ENCODE data around the gene IGSF3. TPM values are rescaled to one million over a fixed set of nuclear protein-coding genes. Genes with fewer than 3 reads are reported as not detected.

The IGSF3 gene
- total and polyA plus RNA-seq, 2 donors (not counting 1 experiment from before 2014, with no cell fraction given) = under 0.01 to 0.02 TPM

DNA sequence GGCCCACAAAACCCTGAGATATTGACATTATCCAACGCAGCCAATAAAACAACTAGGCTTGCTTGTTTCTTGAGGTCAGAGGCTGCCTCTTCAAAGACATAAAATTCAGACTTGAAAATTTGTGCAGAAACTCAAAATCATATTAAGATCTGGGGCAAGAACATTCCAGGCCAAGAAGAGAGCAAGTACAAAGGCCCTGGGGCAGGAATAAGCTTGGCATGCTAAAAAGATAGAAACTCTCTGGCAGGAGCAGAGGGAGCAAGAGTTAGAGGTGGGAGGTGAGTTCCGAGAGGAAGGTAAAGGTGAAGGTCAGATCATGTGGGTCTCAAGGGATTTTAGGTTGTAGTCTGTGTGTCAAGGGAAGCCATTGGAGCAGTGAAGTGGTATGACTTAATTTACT, 8.8 kb upstream of the IGSF3 start:
- no peak overlapping the region for H3K9ac ChIP-seq (ENCODE audit: insufficient read depth, low read length)
- no peaks in the 10 kb centered on the region for H4K20me1 ChIP-seq (ENCODE audit: control insufficient read depth, extremely low read depth, insufficient read depth, low read length)
- H3K27ac ChIP-seq (ENCODE audit: insufficient read depth, low read length) = no peak overlapping the region
- no peaks in the 10 kb centered on the region for H3K36me3 ChIP-seq (ENCODE audit: control insufficient read depth, insufficient read depth, low read length)
- H3K27me3 ChIP-seq (ENCODE audit: control insufficient read depth, insufficient read depth, low read length) = no peaks in the 10 kb centered on the region
- no peaks in the 10 kb centered on the region for H3K4me1 ChIP-seq (ENCODE audit: control insufficient read depth, extremely low read depth, insufficient read depth, low read length)
- DNase-seq (ENCODE audit: low read depth in 2 of 2) = no peak
- no peaks in the 10 kb centered on the region for H3K79me2 ChIP-seq (ENCODE audit: control insufficient read depth, insufficient read depth, low read length)
- no peak for TF ChIP-seq EZH2 (IDR thresholded peaks at IDR 0.05; ENCODE audit: low read length, missing control alignments)
- TF ChIP-seq, protein P1, sequence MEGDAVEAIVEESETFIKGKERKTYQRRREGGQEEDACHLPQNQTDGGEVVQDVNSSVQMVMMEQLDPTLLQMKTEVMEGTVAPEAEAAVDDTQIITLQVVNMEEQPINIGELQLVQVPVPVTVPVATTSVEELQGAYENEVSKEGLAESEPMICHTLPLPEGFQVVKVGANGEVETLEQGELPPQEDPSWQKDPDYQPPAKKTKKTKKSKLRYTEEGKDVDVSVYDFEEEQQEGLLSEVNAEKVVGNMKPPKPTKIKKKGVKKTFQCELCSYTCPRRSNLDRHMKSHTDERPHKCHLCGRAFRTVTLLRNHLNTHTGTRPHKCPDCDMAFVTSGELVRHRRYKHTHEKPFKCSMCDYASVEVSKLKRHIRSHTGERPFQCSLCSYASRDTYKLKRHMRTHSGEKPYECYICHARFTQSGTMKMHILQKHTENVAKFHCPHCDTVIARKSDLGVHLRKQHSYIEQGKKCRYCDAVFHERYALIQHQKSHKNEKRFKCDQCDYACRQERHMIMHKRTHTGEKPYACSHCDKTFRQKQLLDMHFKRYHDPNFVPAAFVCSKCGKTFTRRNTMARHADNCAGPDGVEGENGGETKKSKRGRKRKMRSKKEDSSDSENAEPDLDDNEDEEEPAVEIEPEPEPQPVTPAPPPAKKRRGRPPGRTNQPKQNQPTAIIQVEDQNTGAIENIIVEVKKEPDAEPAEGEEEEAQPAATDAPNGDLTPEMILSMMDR (conservative IDR thresholded peaks at IDR 0.05 in 1 of 2, IDR thresholded peaks at IDR 0.05 in 1 of 2; ENCODE audit: low read depth in 1 of 2, low read length in 2 of 2) = no peak
- no peak overlapping the region for H2AFZ ChIP-seq (ENCODE audit: low read length)
- no peaks in the 10 kb centered on the region for H3K9me3 ChIP-seq (ENCODE audit: control insufficient read depth, insufficient read depth, low read depth, low read length)
- no peak overlapping the region for H3K4me2 ChIP-seq (ENCODE audit: extremely low read depth, insufficient read depth, low read length)
- no peak overlapping the region for H3K4me3 ChIP-seq (replicated peaks in 1 of 4; ENCODE audit: control extremely low read depth in 1 of 4, insufficient read depth in 1 of 4, low read depth in 3 of 4, low read length in 4 of 4)

DNA sequence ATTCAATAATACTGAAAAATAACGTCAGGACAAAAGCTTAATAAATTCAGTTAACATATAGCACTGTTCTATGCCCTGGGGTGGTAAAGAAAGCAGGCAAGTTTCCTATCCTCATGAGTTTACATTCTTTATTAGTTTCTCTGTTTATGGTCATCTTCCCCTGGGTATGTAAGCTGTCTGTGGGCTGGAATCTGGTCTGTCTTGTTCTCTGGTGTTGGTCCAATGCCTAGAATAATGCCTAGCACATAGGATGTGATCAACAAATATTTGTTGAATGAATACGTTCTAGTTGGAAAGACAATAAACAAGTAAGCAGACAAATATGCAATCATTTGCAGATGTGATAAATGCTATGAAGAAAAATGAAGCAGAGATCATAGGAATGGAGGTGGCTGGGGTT, 7.2 kb upstream of the IGSF3 start:
- H2AFZ ChIP-seq (ENCODE audit: low read length) = no peak overlapping the region
- no peak for TF ChIP-seq EZH2 (IDR thresholded peaks at IDR 0.05; ENCODE audit: low read length, missing control alignments)
- TF ChIP-seq, protein P1 (conservative IDR thresholded peaks at IDR 0.05 in 1 of 2, IDR thresholded peaks at IDR 0.05 in 1 of 2; ENCODE audit: low read depth in 1 of 2, low read length in 2 of 2) = no peak
- H3K4me1 ChIP-seq (ENCODE audit: control insufficient read depth, extremely low read depth, insufficient read depth, low read length) = no peaks in the 10 kb centered on the region
- H3K9me3 ChIP-seq (ENCODE audit: control insufficient read depth, insufficient read depth, low read depth, low read length) = no peaks in the 10 kb centered on the region
- H3K4me2 ChIP-seq (ENCODE audit: extremely low read depth, insufficient read depth, low read length) = no peak overlapping the region
- no peak overlapping the region for H3K27ac ChIP-seq (ENCODE audit: insufficient read depth, low read length)
- H3K36me3 ChIP-seq (ENCODE audit: control insufficient read depth, insufficient read depth, low read length) = no peaks in the 10 kb centered on the region
- H3K4me3 ChIP-seq (replicated peaks in 1 of 4; ENCODE audit: control extremely low read depth in 1 of 4, insufficient read depth in 1 of 4, low read depth in 3 of 4, low read length in 4 of 4) = no peak overlapping the region
- no peak for DNase-seq (ENCODE audit: low read depth in 2 of 2)
- no peaks in the 10 kb centered on the region for H3K79me2 ChIP-seq (ENCODE audit: control insufficient read depth, insufficient read depth, low read length)
- H4K20me1 ChIP-seq (ENCODE audit: control insufficient read depth, extremely low read depth, insufficient read depth, low read length) = no peaks in the 10 kb centered on the region
- no peaks in the 10 kb centered on the region for H3K27me3 ChIP-seq (ENCODE audit: control insufficient read depth, insufficient read depth, low read length)
- H3K9ac ChIP-seq (ENCODE audit: insufficient read depth, low read length) = no peak overlapping the region

DNA sequence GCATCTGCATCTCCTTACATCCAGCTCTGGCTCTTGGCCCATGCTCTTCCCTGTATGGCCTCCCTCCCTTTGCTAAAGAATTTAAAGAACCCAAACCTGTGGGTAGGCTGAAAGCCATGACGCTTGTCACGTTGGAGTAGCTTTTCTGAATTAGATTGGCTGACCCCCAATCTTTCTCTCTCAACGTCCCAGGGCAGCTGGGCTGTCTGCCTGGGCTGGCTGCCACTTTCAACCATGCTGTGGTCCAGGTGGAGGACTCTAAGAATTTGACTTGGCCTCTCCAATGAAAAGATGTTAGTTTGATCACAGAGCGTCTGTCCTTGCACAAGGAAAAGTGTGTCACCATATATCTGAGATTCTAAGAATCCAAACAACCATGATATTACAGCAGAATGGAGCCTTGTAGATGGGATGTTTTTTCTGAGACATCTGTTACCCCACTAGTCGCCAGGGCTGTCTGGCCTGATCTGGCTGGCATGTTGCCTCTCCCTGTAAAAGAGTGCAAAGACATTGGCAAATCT, 6.5 kb upstream of the IGSF3 start:
- Histone ChIP-seq H3K27ac (ENCODE audit: insufficient read depth, low read length) (no peak overlapping the region), H4K20me1 (ENCODE audit: control insufficient read depth, extremely low read depth, insufficient read depth, low read length) (no peaks in the 10 kb centered on the region), H3K79me2 (ENCODE audit: control insufficient read depth, insufficient read depth, low read length) (no peaks in the 10 kb centered on the region), H3K9me3 (ENCODE audit: control insufficient read depth, insufficient read depth, low read depth, low read length) (no peaks in the 10 kb centered on the region), H3K9ac (ENCODE audit: insufficient read depth, low read length) (no peak overlapping the region), H3K27me3 (ENCODE audit: control insufficient read depth, insufficient read depth, low read length) (no peaks in the 10 kb centered on the region), H2AFZ (ENCODE audit: low read length) (no peak overlapping the region), H3K36me3 (ENCODE audit: control insufficient read depth, insufficient read depth, low read length) (no peaks in the 10 kb centered on the region), H3K4me2 (ENCODE audit: extremely low read depth, insufficient read depth, low read length) (no peak overlapping the region), H3K4me3 (replicated peaks in 1 of 4; ENCODE audit: control extremely low read depth in 1 of 4, insufficient read depth in 1 of 4, low read depth in 3 of 4, low read length in 4 of 4) (no peak overlapping the region), H3K4me1 (ENCODE audit: control insufficient read depth, extremely low read depth, insufficient read depth, low read length) (no peaks in the 10 kb centered on the region)
- TF ChIP-seq, protein P1 (conservative IDR thresholded peaks at IDR 0.05 in 1 of 2, IDR thresholded peaks at IDR 0.05 in 1 of 2; ENCODE audit: low read depth in 1 of 2, low read length in 2 of 2) = no peak
- no peak for TF ChIP-seq EZH2 (IDR thresholded peaks at IDR 0.05; ENCODE audit: low read length, missing control alignments)
- DNase-seq (ENCODE audit: low read depth in 2 of 2) = peak in 1 of 2 donors; percentile 47
